HUES64 (cell line): ENCODE data around the gene TOP3A.

Experiments
- H3K27ac ChIP-seq: 2 replicates; pipeline ENCODE4 v1.7.0; 2013; ENCODE audit warnings: low read depth, low read length, inconsistent platforms
- H3K27me3 ChIP-seq: 2 replicates; pipeline ENCODE4 v1.6.1; 2013; ENCODE audit warnings: mild to moderate bottlenecking, low read length; ENCODE audit not compliant: insufficient read depth
- H3K36me3 ChIP-seq: 2 replicates; pipeline ENCODE4 v1.6.1; 2013; ENCODE audit warnings: mild to moderate bottlenecking, low read length; ENCODE audit not compliant: insufficient read depth
- H3K4me1 ChIP-seq: 2 replicates; pipeline ENCODE4 v1.6.1; 2013; ENCODE audit warnings: mild to moderate bottlenecking, low read length, moderate library complexity; ENCODE audit not compliant: insufficient read depth
- H3K4me3 ChIP-seq: 2 replicates; pipeline ENCODE4 v1.5.1; 2013; ENCODE audit warnings: mild to moderate bottlenecking, low read length, moderate library complexity
- H3K9ac ChIP-seq: 2 replicates; pipeline ENCODE4 v1.6.1; 2013; ENCODE audit warnings: mild to moderate bottlenecking, low read depth, low read length
- H3K9me3 ChIP-seq: 2 replicates; pipeline ENCODE4 v1.6.1; 2013; ENCODE audit warnings: low read depth, low read length; ENCODE audit not compliant: insufficient read depth
- WGBS: fragments of 150-250, 120-280 bp; methylation state at CpG from one replicate; pipeline ENCODE4 v1.1.7; 2013; ENCODE audit warnings: missing lambda C conversion rate; 5-methylcytosine and 5-hydroxymethylcytosine counted together

The TOP3A gene

GRCh38 chr17:18237461-18237860 is 77.3 kb downstream of the TOP3A start:
- H3K4me3 ChIP-seq: no peak overlapping the region
- no peaks in the 10 kb centered on the region for H3K27me3 ChIP-seq
- peaks cover 95% of the 10 kb centered on the region for H3K36me3 ChIP-seq
- H3K4me1 ChIP-seq: no peaks in the 10 kb centered on the region
- H3K9ac ChIP-seq: no peak overlapping the region
- H3K27ac ChIP-seq: no peak overlapping the region
- WGBS: 95% methylated on average over 20 of the region's 20 CpGs
- H3K9me3 ChIP-seq: no peaks in the 10 kb centered on the region

GRCh38 chr17:18236494-18236893 is 78.3 kb downstream of the TOP3A start:
- Histone ChIP-seq H3K9me3 (no peaks in the 10 kb centered on the region), H3K4me3 (no peak overlapping the region), H3K9ac (no peak overlapping the region), H3K27ac (no peak overlapping the region), H3K36me3 (peaks cover 89% of the 10 kb centered on the region), H3K4me1 (no peaks in the 10 kb centered on the region), H3K27me3 (no peaks in the 10 kb centered on the region)
- 95% methylated on average over 18 of the region's 18 CpGs for WGBS

- H3K36me3 ChIP-seq: peaks cover 83% of the 10 kb centered on the region
- 84% methylated on average over 14 of the region's 14 CpGs for WGBS
- no peak overlapping the region for H3K27ac ChIP-seq
Observed at GRCh38 chr17:18235743-18236256, 79.0 kb downstream of the TOP3A start.

GRCh38 chr17:18234853-18235380 is 79.9 kb downstream of the TOP3A start:
- peaks cover 75% of the 10 kb centered on the region for H3K36me3 ChIP-seq
- 97% methylated on average over 22 of the region's 22 CpGs for WGBS
- no peak overlapping the region for H3K27ac ChIP-seq

More at GRCh38 chr17:18235743-18236256, 79.0 kb downstream of the TOP3A start:
- no peaks in the 10 kb centered on the region for H3K9me3 ChIP-seq
- no peaks in the 10 kb centered on the region for H3K4me1 ChIP-seq
- H3K4me3 ChIP-seq: no peak overlapping the region
- H3K9ac ChIP-seq: no peak overlapping the region
- H3K27me3 ChIP-seq: no peaks in the 10 kb centered on the region

GRCh38 chr17:18233803-18234518 is 80.8 kb downstream of the TOP3A start:
- no peaks in the 10 kb centered on the region for H3K4me1 ChIP-seq
- H3K27ac ChIP-seq: no peak overlapping the region
- no peaks in the 10 kb centered on the region for H3K27me3 ChIP-seq
- no peak overlapping the region for H3K4me3 ChIP-seq
- no peak overlapping the region for H3K9ac ChIP-seq
- WGBS: 95% methylated on average over 22 of the region's 22 CpGs
- H3K9me3 ChIP-seq: no peaks in the 10 kb centered on the region
- peaks cover 65% of the 10 kb centered on the region for H3K36me3 ChIP-seq

More at GRCh38 chr17:18234853-18235380, 79.9 kb downstream of the TOP3A start:
- H3K4me1 ChIP-seq: no peaks in the 10 kb centered on the region
- H3K9me3 ChIP-seq: no peaks in the 10 kb centered on the region
- no peak overlapping the region for H3K9ac ChIP-seq
- H3K4me3 ChIP-seq: no peak overlapping the region
- no peaks in the 10 kb centered on the region for H3K27me3 ChIP-seq

GRCh38 chr17:18231164-18231563 is 83.6 kb downstream of the TOP3A start:
- H3K9me3 ChIP-seq: no peaks in the 10 kb centered on the region
- H3K4me3 ChIP-seq: no peak overlapping the region
- 62% methylated on average over 9 of the region's 9 CpGs for WGBS
- no peaks in the 10 kb centered on the region for H3K27me3 ChIP-seq
- no peak overlapping the region for H3K9ac ChIP-seq
- H3K4me1 ChIP-seq: 0 out of 2 replicates have a peak, but pooled peaks cover 3% of the 10 kb centered on the region
- H3K36me3 ChIP-seq: peaks cover 41% of the 10 kb centered on the region
- no peak overlapping the region for H3K27ac ChIP-seq

- H3K4me3 ChIP-seq: no peak overlapping the region
- no peaks in the 10 kb centered on the region for H3K9me3 ChIP-seq
- H3K36me3 ChIP-seq: peaks cover 34% of the 10 kb centered on the region
- 0 out of 2 replicates have a peak overlapping the region, but pooled peaks have one; percentile 5 for H3K9ac ChIP-seq
- peak overlapping the region; percentile 35; the same call in 1 of the 2 replicates for H3K27ac ChIP-seq
- H3K27me3 ChIP-seq: no peaks in the 10 kb centered on the region
- WGBS: 84% methylated on average over 14 of the region's 14 CpGs
- 0 out of 2 replicates have a peak, but pooled peaks cover 3% of the 10 kb centered on the region for H3K4me1 ChIP-seq
Observed at GRCh38 chr17:18230288-18231141, 84.3 kb downstream of the TOP3A start.

- no peaks in the 10 kb centered on the region for H3K27me3 ChIP-seq
- no peak overlapping the region for H3K9ac ChIP-seq
- no peak overlapping the region for H3K4me3 ChIP-seq
- 0 out of 2 replicates have a peak, but pooled peaks cover 3% of the 10 kb centered on the region for H3K4me1 ChIP-seq
- H3K9me3 ChIP-seq: no peaks in the 10 kb centered on the region
- H3K27ac ChIP-seq: no peak overlapping the region
- whole genome bisulfite sequencing: 92% methylated on average over 7 of the region's 7 CpGs
- H3K36me3 ChIP-seq: peaks cover 27% of the 10 kb centered on the region
Observed at GRCh38 chr17:18229771-18230170, 85.0 kb downstream of the TOP3A start.

- WGBS: 98% methylated on average over 4 of the region's 4 CpGs
- H3K9ac ChIP-seq: no peak overlapping the region; the same call in 1 of the 2 replicates
Observed at GRCh38 chr17:18229254-18229653, 85.5 kb downstream of the TOP3A start.

GRCh38 chr17:18228176-18228682 is 86.6 kb downstream of the TOP3A start:
- no peaks in the 10 kb centered on the region for H3K9me3 ChIP-seq
- 89% methylated on average over 10 of the region's 10 CpGs for WGBS
- peaks cover 12% of the 10 kb centered on the region for H3K36me3 ChIP-seq
- H3K27me3 ChIP-seq: no peaks in the 10 kb centered on the region
- H3K27ac ChIP-seq: no peak overlapping the region
- peaks cover 11% of the 10 kb centered on the region for H3K4me1 ChIP-seq
- H3K4me3 ChIP-seq: no peak overlapping the region
- H3K9ac ChIP-seq: no peak overlapping the region

More at GRCh38 chr17:18229254-18229653, 85.5 kb downstream of the TOP3A start:
- H3K9me3 ChIP-seq: no peaks in the 10 kb centered on the region
- H3K4me1 ChIP-seq: peaks cover 5% of the 10 kb centered on the region; the same call in 1 of the 2 replicates
- H3K27me3 ChIP-seq: no peaks in the 10 kb centered on the region
- peaks cover 22% of the 10 kb centered on the region for H3K36me3 ChIP-seq
- H3K27ac ChIP-seq: no peak overlapping the region
- H3K4me3 ChIP-seq: no peak overlapping the region
